ENCODE data around the gene SAXO1.
"Not testable (repeated sequence)": the region's sequence is repeated elsewhere in the genome, so short reads cannot be mapped to it uniquely, and the experiment has no call there.

Gene SAXO1

GRCh38 chr9:19033015-19033414 lies at the start of gene SAXO1:
Gene SAXO1, minus strand, starts transcription at chr9:19033209. Its CDS starts 301 bp downstream, at chr9:19032908.
- DNase-seq (ENCODE audit: low spot score) = no peak

GRCh38 chr9:19074836-19075235 lies 41.8 kb upstream of the SAXO1 start:
- no peak for DNase-seq (ENCODE audit: low spot score)

- DNase-seq (ENCODE audit: low spot score) = no peak
These were observed 41.2 kb upstream of the SAXO1 start for GRCh38 chr9:19074229-19074628.

- no peak for DNase-seq (ENCODE audit: low spot score)
These were observed 24.0 kb upstream of the SAXO1 start for GRCh38 chr9:19057033-19057432.

GRCh38 chr9:19050637-19051591 lies 17.9 kb upstream of the SAXO1 start:
- no peak for DNase-seq (ENCODE audit: low spot score)

- no peak for DNase-seq (ENCODE audit: low spot score)
These were observed 17.1 kb upstream of the SAXO1 start for GRCh38 chr9:19049917-19050636.

GRCh38 chr9:19048966-19049916 lies 16.2 kb upstream of the SAXO1 start, which contains the start of gene RRAGA:
Gene RRAGA, plus strand, starts transcription at chr9:19049427. Its CDS starts 233 bp downstream, at chr9:19049660.
- peak; percentile 91 for DNase-seq (ENCODE audit: low spot score)

- no peak for DNase-seq (ENCODE audit: low spot score)
These were observed 3.6 kb upstream of the SAXO1 start for GRCh38 chr9:19036611-19037010.

- no peak for DNase-seq (ENCODE audit: low spot score)
These were observed 603 bp downstream of the SAXO1 start for GRCh38 chr9:19032406-19032805.

GRCh38 chr9:19030899-19031298 lies 2.1 kb downstream of the SAXO1 start:
- no peak for DNase-seq (ENCODE audit: low spot score)

GRCh38 chr9:19028835-19029451 lies 4.1 kb downstream of the SAXO1 start:
- DNase-seq (ENCODE audit: low spot score) = peak; percentile 36

GRCh38 chr9:19027825-19028224 lies 5.2 kb downstream of the SAXO1 start:
- DNase-seq (ENCODE audit: low spot score) = no peak

GRCh38 chr9:19026375-19026774 lies 6.6 kb downstream of the SAXO1 start:
- no peak for DNase-seq (ENCODE audit: low spot score)

- no peak for DNase-seq (ENCODE audit: low spot score)
These were observed 9.9 kb downstream of the SAXO1 start for GRCh38 chr9:19023078-19023477.

GRCh38 chr9:19022206-19022605 lies 10.8 kb downstream of the SAXO1 start:
- no peak for DNase-seq (ENCODE audit: low spot score)

GRCh38 chr9:19021649-19022048 lies 11.4 kb downstream of the SAXO1 start:
- not testable (repeated sequence) for DNase-seq (ENCODE audit: low spot score)

GRCh38 chr9:19020886-19021455 lies 12.0 kb downstream of the SAXO1 start:
- no peak for DNase-seq (ENCODE audit: low spot score)

- DNase-seq (ENCODE audit: low spot score) = no peak
These were observed 14.8 kb downstream of the SAXO1 start for GRCh38 chr9:19018201-19018600.

- DNase-seq (ENCODE audit: low spot score) = no peak
These were observed 23.5 kb downstream of the SAXO1 start for GRCh38 chr9:19009391-19009965.

GRCh38 chr9:19000133-19000532 lies 32.9 kb downstream of the SAXO1 start:
- DNase-seq (ENCODE audit: low spot score) = no peak

Data from CD4-positive, alpha-beta T cell treated with Interleukin-6 at 100 ng/mL for 8 hours (primary cell).